Measurements from ENCODE around the gene MINDY2.

The MINDY2 gene

GRCh38 chr15:58770857-58771620 is at the start of gene MINDY2:
MINDY2 (plus strand) TSS chr15:58771302; CDS start chr15:58771396, 94 bp downstream.
- in situ Hi-C loops (cut with MboI; ENCODE audit: low sequenced_read_pairs): no loop called here

GRCh38 chr15:58724466-58724865 is 46.6 kb upstream of the MINDY2 start:
- in situ Hi-C loops (cut with MboI; ENCODE audit: low sequenced_read_pairs): no loop called here

- in situ Hi-C loops (cut with MboI; ENCODE audit: low sequenced_read_pairs): no loop called here
Measured at GRCh38 chr15:58726867-58727266, 44.2 kb upstream of the MINDY2 start.

- in situ Hi-C loops (cut with MboI; ENCODE audit: low sequenced_read_pairs): no loop called here
Measured at GRCh38 chr15:58731756-58732535, 39.2 kb upstream of the MINDY2 start.

- in situ Hi-C loops (cut with MboI; ENCODE audit: low sequenced_read_pairs): no loop called here
Measured at GRCh38 chr15:58732625-58733363, 38.3 kb upstream of the MINDY2 start.

- in situ Hi-C loops (cut with MboI; ENCODE audit: low sequenced_read_pairs): no loop called here
Measured at GRCh38 chr15:58734859-58735258, 36.2 kb upstream of the MINDY2 start.

- in situ Hi-C loops (cut with MboI; ENCODE audit: low sequenced_read_pairs): no loop called here
Measured at GRCh38 chr15:58736018-58736643, 35.0 kb upstream of the MINDY2 start.

GRCh38 chr15:58737298-58737697 is 33.8 kb upstream of the MINDY2 start:
- in situ Hi-C loops (cut with MboI; ENCODE audit: low sequenced_read_pairs): no loop called here

- in situ Hi-C loops (cut with MboI; ENCODE audit: low sequenced_read_pairs): no loop called here
Measured at GRCh38 chr15:58738046-58738707, 32.9 kb upstream of the MINDY2 start.

GRCh38 chr15:58740436-58740835 is 30.7 kb upstream of the MINDY2 start:
- in situ Hi-C loops (cut with MboI; ENCODE audit: low sequenced_read_pairs): no loop called here

- in situ Hi-C loops (cut with MboI; ENCODE audit: low sequenced_read_pairs): no loop called here
Measured at GRCh38 chr15:58741032-58741431, 30.1 kb upstream of the MINDY2 start.

GRCh38 chr15:58742022-58742813 is 28.9 kb upstream of the MINDY2 start:
- in situ Hi-C loops (cut with MboI; ENCODE audit: low sequenced_read_pairs): no loop called here

- in situ Hi-C loops (cut with MboI; ENCODE audit: low sequenced_read_pairs): no loop called here
Measured at GRCh38 chr15:58742819-58743502, 28.1 kb upstream of the MINDY2 start.

- in situ Hi-C loops (cut with MboI; ENCODE audit: low sequenced_read_pairs): no loop called here
Measured at GRCh38 chr15:58746174-58746573, 24.9 kb upstream of the MINDY2 start.

GRCh38 chr15:58748040-58748851 is 22.9 kb upstream of the MINDY2 start:
- in situ Hi-C loops (cut with MboI; ENCODE audit: low sequenced_read_pairs): no loop called here

GRCh38 chr15:58748852-58749531 is 22.1 kb upstream of the MINDY2 start:
- in situ Hi-C loops (cut with MboI; ENCODE audit: low sequenced_read_pairs): no loop called here

- in situ Hi-C loops (cut with MboI; ENCODE audit: low sequenced_read_pairs): no loop called here
Measured at GRCh38 chr15:58749532-58750337, 21.4 kb upstream of the MINDY2 start, which contains the start of gene ADAM10. ADAM10 (minus strand) TSS chr15:58749707; CDS start chr15:58749534, 173 bp downstream.

Measured in hTERT RPE-1 (cell line).